HCT116 (cell line): ENCODE results near the gene DNAJC25. TPM values are rescaled to one million over a fixed set of nuclear protein-coding genes. Genes with fewer than 3 reads are reported as not detected.

Experiments
- ATAC-seq: fragments of 200-7000 bp; cut with Tn5 transposase; 2 replicates; pipeline ENCODE4 v1.9.1; 2020; ENCODE audit warnings: mild to moderate bottlenecking, moderate library complexity
- BruUV-seq: library from RNA; stranded (reverse); fragments of 400-500 nt; replicated peaks from 2 replicates; lab custom pipeline; 2021; lab: Mats Ljungman, UMichigan
- CTCF ChIA-PET: fragments of 300-600 bp; sonication (Branson Sonifier 250); formaldehyde crosslinking; loops from one replicate; lab custom pipeline; 2021; ENCODE audit warnings: antibody characterized with exemption; lab: Charles Lee
- POLR2A ChIA-PET: fragments of 300-600, 350-600 bp; sonication (Branson Sonifier 250); formaldehyde crosslinking; loops from one replicate; lab custom pipeline; 2021; ENCODE audit warnings: antibody characterized with exemption; lab: Charles Lee
- RAD21 ChIA-PET, 2 experiments: fragments of 300-600 bp; sonication (Branson Sonifier 250); formaldehyde crosslinking; loops; one replicate each; lab custom pipeline; 2023; ENCODE audit warnings: low total read pairs in 2 of 2; ENCODE audit not compliant: uncharacterized antibody in 2 of 2, unreplicated experiment in 2 of 2, low non-redundant PET in 1 of 2; lab: Charles Lee
- DNase-seq: peaks from one replicate; pipeline ENCODE4 v3.0.0-alpha.2; 2010; ENCODE audit warnings: low read depth, low spot score
- H2AFZ ChIP-seq: fragments of 200-600 bp; shearing (Covaris generic), sonication (generic); 2 replicates; pipeline ENCODE4 v1.6.1; 2017; ENCODE audit warnings: low read depth, mixed run types, mixed read lengths, antibody characterized with exemption, low read length; ENCODE audit not compliant: poor library complexity, severe bottlenecking
- H3K27ac ChIP-seq: 2 replicates; pipeline ENCODE4 v1.5.1; 2012; ENCODE audit warnings: low read depth, low read length
- H3K27me3 ChIP-seq: fragments of 200-600 bp; sonication (generic); 2 replicates; pipeline ENCODE4 v1.6.1; 2016; ENCODE audit warnings: mixed run types, low read length, mixed read lengths; ENCODE audit not compliant: insufficient read depth
- H3K36me3 ChIP-seq, 2 experiments: fragments of 200-500 bp in 1 of 2; fragments of 200-600 bp in 1 of 2; sonication (Bioruptor generic) in 1 of 2; sonication (generic) in 1 of 2; 2 replicates each; pipeline versions ENCODE4 v1.5.1 to v1.6.1; 2014 to 2016; ENCODE audit warnings: low read length in 2 of 2, inconsistent platforms in 1 of 2, mixed read lengths in 1 of 2, mixed run types in 1 of 2; ENCODE audit not compliant: insufficient read depth in 2 of 2, control insufficient read depth in 1 of 2
- H3K4me1 ChIP-seq, 2 experiments: fragments of 200-600 bp in 1 of 2; sonication (generic) in 1 of 2; 2 replicates each; pipeline versions ENCODE4 v1.5.1 to v1.6.1; 2012 to 2017; ENCODE audit warnings: low read length in 2 of 2, inconsistent platforms in 1 of 2, mild to moderate bottlenecking in 1 of 2, mixed read lengths in 1 of 2, mixed run types in 1 of 2, moderate library complexity in 1 of 2; ENCODE audit not compliant: insufficient read depth in 2 of 2, control insufficient read depth in 1 of 2
- H3K4me2 ChIP-seq: fragments of 200-600 bp; sonication (generic); 2 replicates; pipeline ENCODE4 v1.6.1; 2017; ENCODE audit warnings: mixed run types, low read length, mixed read lengths
- H3K4me3 ChIP-seq, 2 experiments: fragments of 200-600 bp in 1 of 2; sonication (generic) in 1 of 2; replicated peaks in 1 of 2; 2 replicates each; pipeline ENCODE4 v1.5.1; 2011 to 2016; ENCODE audit warnings: low read length in 2 of 2, control low read depth in 1 of 2, low read depth in 1 of 2, mild to moderate bottlenecking in 1 of 2, mixed read lengths in 1 of 2, mixed run types in 1 of 2
- H3K79me2 ChIP-seq: fragments of 200-600 bp; sonication (generic); 2 replicates; pipeline ENCODE4 v1.6.1; 2017; ENCODE audit warnings: mild to moderate bottlenecking, mixed run types, low read length, moderate library complexity, mixed read lengths; ENCODE audit not compliant: insufficient read depth
- H3K9ac ChIP-seq: fragments of 200-600 bp; sonication (generic); 2 replicates; pipeline ENCODE4 v1.6.1; 2016; ENCODE audit warnings: low read length, mixed read lengths
- H3K9me2 ChIP-seq: fragments of 200-600 bp; sonication (generic), shearing (Covaris generic); 2 replicates; pipeline ENCODE4 v1.6.1; 2017; ENCODE audit warnings: mixed run types, mild to moderate bottlenecking, moderate library complexity; ENCODE audit not compliant: insufficient read depth
- H3K9me3 ChIP-seq, 2 experiments: fragments of 200-500 bp in 1 of 2; fragments of 200-600 bp in 1 of 2; sonication (Bioruptor generic) in 1 of 2; sonication (generic) in 1 of 2; 2 replicates each; pipeline ENCODE4 v1.6.1; 2014 to 2017; ENCODE audit warnings: low read length in 2 of 2, mixed read lengths in 2 of 2, inconsistent platforms in 1 of 2, low read depth in 1 of 2, mild to moderate bottlenecking in 1 of 2, mixed run types in 1 of 2, moderate library complexity in 1 of 2; ENCODE audit not compliant: control insufficient read depth in 1 of 2, insufficient read depth in 1 of 2
- H4K20me1 ChIP-seq: fragments of 200-600 bp; sonication (generic), shearing (Covaris generic); 2 replicates; pipeline ENCODE4 v1.6.1; 2017; ENCODE audit warnings: mixed run types, mild to moderate bottlenecking, moderate library complexity; ENCODE audit not compliant: insufficient read depth
- CEBPB ChIP-seq: IDR thresholded peaks from 2 replicates; pipeline ENCODE4 v1.6.1; 2012; ENCODE audit warnings: low read depth
- POLR2AphosphoS5 ChIP-seq: IDR thresholded peaks from 2 replicates; pipeline ENCODE4 v1.6.1; 2011; ENCODE audit warnings: mild to moderate bottlenecking, low read depth, low read length, moderate library complexity
- RAD21 ChIP-seq: IDR thresholded peaks from 2 replicates; pipeline ENCODE4 v1.6.1; 2012; ENCODE audit warnings: low read depth, mild to moderate bottlenecking
- SP1 ChIP-seq: IDR thresholded peaks from 2 replicates; pipeline ENCODE4 v1.6.1; 2012; ENCODE audit warnings: low read depth
- intact Hi-C: fragments of 100-400 bp; cut with micrococcal nuclease; formaldehyde crosslinking; loops from 2 replicates; pipeline ENCODE4 v1.10.0; 2022
- total RNA-seq: library from RNA; stranded (reverse); gene quantifications from one replicate; pipeline ENCODE4 v1.2.1, GENCODE V29; 2021; ENCODE audit not compliant: unreplicated experiment
- TF ChIP-seq, protein P1 (sequence below), 3 experiments: fragments of 200-600 bp in 1 of 3; sonication (generic) in 1 of 3; IDR thresholded peaks in 2 of 3; conservative IDR thresholded peaks in 1 of 3; 2 replicates each; pipeline ENCODE4 v1.5.1; 2012 to 2017; ENCODE audit warnings: low read depth in 2 of 3, low read length in 2 of 3, antibody characterized with exemption in 1 of 3, borderline replicate concordance in 1 of 3, control low read depth in 1 of 3, mild to moderate bottlenecking in 1 of 3, mixed read lengths in 1 of 3, mixed run types in 1 of 3, moderate library complexity in 1 of 3; ENCODE audit not compliant: insufficient read depth in 1 of 3

Gene DNAJC25
- total RNA-seq, 1 experiment from 2014 or later: 7.1 TPM

DNA sequence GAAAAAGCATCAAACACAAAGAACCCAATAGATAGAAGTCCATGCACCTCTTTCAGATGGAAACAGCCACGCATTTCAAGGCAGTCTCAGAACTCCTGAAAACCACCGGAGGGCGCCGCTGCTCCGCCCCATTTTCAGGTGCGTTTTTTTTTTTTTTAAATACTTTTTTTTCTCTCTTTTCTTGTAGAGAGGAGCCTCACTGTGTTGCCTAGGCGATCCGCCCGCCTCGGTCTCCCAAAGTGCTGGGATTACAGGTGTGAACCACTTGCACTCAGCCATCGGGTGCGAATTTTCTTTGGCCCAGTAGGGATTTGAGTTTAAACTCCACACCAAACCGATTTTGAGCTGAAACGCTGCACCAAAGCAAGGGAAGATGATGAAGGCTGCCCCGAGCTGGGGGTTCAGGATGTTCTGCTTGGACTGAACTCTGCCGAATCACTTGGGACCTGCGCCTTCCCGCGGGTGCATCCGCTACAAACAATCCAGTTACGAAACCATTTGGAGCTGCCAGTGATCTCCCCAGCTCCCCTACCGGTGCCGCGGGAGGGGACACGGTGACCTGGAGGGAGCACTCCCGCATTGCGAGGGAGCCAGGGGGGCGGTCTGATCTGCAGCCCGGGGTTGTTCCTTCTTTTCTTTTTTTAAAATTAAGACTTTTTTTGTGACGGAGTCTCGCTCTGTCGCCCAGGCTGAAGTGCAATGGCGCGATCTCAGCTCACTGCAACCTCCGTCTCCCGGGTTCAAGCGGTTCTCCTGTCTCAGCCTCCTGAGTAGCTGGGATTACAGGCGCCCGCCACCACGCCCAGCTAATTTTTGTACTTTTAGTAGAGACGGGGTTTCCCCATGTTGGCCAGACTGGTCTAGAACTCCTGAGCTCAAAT is 33.0 kb upstream of the DNAJC25 start:
- Histone ChIP-seq H3K9me3 (no peaks in the 10 kb centered on the region), H3K27me3 (no peaks in the 10 kb centered on the region), H2AFZ (peak overlapping the region; percentile 65), H3K4me1 (peaks cover 7 to 12% of the 10 kb centered on the region in 2 experiments; a peak in 3 of 4 replicates), H3K4me3 (peak overlapping the region; percentile 69 to 85), H3K9ac (peak overlapping the region; percentile 68), H3K36me3 (peaks cover 17 to 20% of the 10 kb centered on the region in 2 experiments; a peak in 3 of 4 replicates), H3K27ac (peak overlapping the region; percentile 65), H4K20me1 (no peaks in the 10 kb centered on the region), H3K4me2 (peak overlapping the region; percentile 99), H3K79me2 (0 out of 2 replicates have a peak, but pooled peaks cover 4% of the 10 kb centered on the region), H3K9me2 (no peaks in the 10 kb centered on the region)
- RAD21 ChIA-PET: interaction anchor here (0.7 to 1.8 kb wide), 3 partner anchors 23 to 402 kb away, joined by 3 to 11 read pairs (median 3); no protein-coding TSS in a partner anchor
- no TSS peak for BruUV-seq
- CTCF ChIA-PET: interaction anchor here (0.9 to 3.0 kb wide), 8 partner anchors 18 to 486 kb away, joined by 3 to 38 read pairs (median 6); partner anchors contain the start of gene DNAJC25
- DNase-seq (peak; percentile 63), ATAC-seq (peak; percentile 54)
- POLR2A ChIA-PET: interaction anchor here (1.0 to 1.8 kb wide), 3 partner anchors 10 to 33 kb away, joined by 3 to 8 read pairs (median 3); partner anchors contain the start of gene DNAJC25
- intact Hi-C loops: loop anchor here (1.0 to 10.0 kb wide), 5 partner anchors 24 to 476 kb away; no protein-coding TSS in a partner anchor
- TF ChIP-seq SP1 (peak; percentile 17; the same call in 1 of the 2 replicates), RAD21 (peak; percentile 87), POLR2AphosphoS5 (0 out of 2 replicates have a peak, but pooled peaks have one; percentile 14), CEBPB (no peak; the same call in 1 of the 2 replicates)
- TF ChIP-seq, protein P1, sequence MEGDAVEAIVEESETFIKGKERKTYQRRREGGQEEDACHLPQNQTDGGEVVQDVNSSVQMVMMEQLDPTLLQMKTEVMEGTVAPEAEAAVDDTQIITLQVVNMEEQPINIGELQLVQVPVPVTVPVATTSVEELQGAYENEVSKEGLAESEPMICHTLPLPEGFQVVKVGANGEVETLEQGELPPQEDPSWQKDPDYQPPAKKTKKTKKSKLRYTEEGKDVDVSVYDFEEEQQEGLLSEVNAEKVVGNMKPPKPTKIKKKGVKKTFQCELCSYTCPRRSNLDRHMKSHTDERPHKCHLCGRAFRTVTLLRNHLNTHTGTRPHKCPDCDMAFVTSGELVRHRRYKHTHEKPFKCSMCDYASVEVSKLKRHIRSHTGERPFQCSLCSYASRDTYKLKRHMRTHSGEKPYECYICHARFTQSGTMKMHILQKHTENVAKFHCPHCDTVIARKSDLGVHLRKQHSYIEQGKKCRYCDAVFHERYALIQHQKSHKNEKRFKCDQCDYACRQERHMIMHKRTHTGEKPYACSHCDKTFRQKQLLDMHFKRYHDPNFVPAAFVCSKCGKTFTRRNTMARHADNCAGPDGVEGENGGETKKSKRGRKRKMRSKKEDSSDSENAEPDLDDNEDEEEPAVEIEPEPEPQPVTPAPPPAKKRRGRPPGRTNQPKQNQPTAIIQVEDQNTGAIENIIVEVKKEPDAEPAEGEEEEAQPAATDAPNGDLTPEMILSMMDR (IDR thresholded peaks at IDR 0.05 in 2 of 3, conservative IDR thresholded peaks at IDR 0.05 in 1 of 3; ENCODE audit: borderline replicate concordance in 1 of 3, insufficient read depth in 1 of 3, low read depth in 2 of 3, low read length in 2 of 3): peak; percentile 68 to 78 (median 69); a peak in 5 of 6 replicates
